ENCODE measurements around the gene ZNF587. TPM values are rescaled to one million over a fixed set of nuclear protein-coding genes. Genes with fewer than 3 reads are reported as not detected.
"Not testable (repeated sequence)": the region's sequence is repeated elsewhere in the genome, so short reads cannot be mapped to it uniquely, and the experiment has no call there.

ZNF587 gene
- total RNA-seq, 1 experiment from 2014 or later, result 12.3 TPM

DNA sequence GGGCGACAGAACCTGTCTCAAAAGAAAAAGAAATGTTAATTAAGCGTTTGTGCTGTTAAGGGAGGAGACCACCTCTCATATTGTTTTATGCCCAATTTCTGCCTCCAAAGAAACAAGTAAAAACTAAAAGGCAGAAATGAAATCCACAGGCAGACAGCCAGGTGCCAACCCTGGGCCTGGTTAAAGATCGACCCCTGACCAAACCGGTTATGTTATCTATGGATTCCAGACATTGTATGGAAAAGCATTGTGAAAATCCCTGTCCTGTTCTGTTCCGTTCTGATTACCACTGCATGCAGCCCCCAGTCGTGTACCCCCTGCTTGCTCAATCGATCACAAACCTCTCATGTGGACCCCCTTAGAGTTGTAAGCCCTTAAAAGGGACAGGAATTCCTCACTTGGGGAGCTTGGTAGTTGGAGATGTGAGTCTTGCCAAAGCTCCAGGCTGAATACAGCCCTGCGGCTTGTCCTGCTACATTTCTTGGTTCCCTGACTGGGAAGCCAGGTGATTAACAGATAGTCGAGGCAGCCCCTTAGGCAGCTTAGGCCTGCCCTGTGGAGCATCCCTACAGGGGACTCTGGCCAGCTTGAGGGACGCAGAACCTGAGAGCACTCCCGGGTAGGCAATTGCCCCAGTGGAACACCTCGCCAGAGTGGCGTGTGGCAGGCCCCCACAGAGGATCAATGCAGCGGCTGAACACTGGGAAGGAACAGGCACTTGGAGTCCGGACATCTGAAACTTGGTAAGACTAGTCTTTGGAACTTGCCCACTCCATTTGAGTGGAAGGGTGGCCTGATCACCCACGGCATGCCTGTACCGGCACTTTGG lies 34.2 kb upstream of the ZNF587 start:
- Histone ChIP-seq H3K9me3 (replicated peaks) (no peaks in the 10 kb centered on the region), H3K27me3 (replicated peaks) (no peaks in the 10 kb centered on the region), H3K4me3 (peak overlapping the region; percentile 60), H3K4me1 (replicated peaks) (peaks cover 5% of the 10 kb centered on the region), H3K27ac (no peak overlapping the region), H3K36me3 (peaks cover 12% of the 10 kb centered on the region)
- no peak for DNase-seq (ENCODE audit: low read depth in 1 of 2, low spot score in 2 of 2)

GRCh38 chr19:57816652-57817051 lies 33.0 kb upstream of the ZNF587 start:
- Histone ChIP-seq H3K9me3 (replicated peaks) (no peaks in the 10 kb centered on the region), H3K4me3 (no peak overlapping the region), H3K4me1 (replicated peaks) (peaks cover 8% of the 10 kb centered on the region), H3K27me3 (replicated peaks) (no peaks in the 10 kb centered on the region), H3K36me3 (peaks cover 16% of the 10 kb centered on the region), H3K27ac (no peak overlapping the region)
- DNase-seq (ENCODE audit: low read depth in 1 of 2, low spot score in 2 of 2), result no peak

GRCh38 chr19:57817976-57818375 lies 31.7 kb upstream of the ZNF587 start:
- H3K27ac ChIP-seq, result no peak overlapping the region
- no peaks in the 10 kb centered on the region for H3K27me3 ChIP-seq (replicated peaks)
- peaks cover 8% of the 10 kb centered on the region for H3K4me1 ChIP-seq (replicated peaks)
- H3K9me3 ChIP-seq (replicated peaks), result no peaks in the 10 kb centered on the region
- H3K4me3 ChIP-seq, result no peak overlapping the region
- no peak for DNase-seq (ENCODE audit: low read depth in 1 of 2, low spot score in 2 of 2)
- H3K36me3 ChIP-seq, result peaks cover 20% of the 10 kb centered on the region

DNA sequence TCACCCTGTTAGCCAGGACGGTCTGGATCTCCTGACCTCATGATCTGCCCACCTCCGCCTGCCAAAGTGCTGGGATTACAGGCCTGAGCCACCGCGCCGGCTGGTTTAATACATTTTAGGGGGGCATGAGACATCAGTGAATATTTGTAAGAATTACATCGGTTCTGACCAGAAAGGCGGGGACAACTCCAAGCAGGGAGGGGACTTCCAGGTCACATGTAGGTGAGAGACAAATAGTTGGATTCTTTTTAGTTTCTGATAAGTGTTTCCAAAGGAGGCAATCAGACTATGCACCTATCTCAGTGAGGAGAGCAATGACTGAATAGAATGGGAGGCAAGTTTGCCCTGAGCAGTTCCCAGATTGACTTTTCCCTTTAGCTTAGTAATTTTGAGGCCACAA lies 31.3 kb upstream of the ZNF587 start:
- no peaks in the 10 kb centered on the region for H3K27me3 ChIP-seq (replicated peaks)
- no peaks in the 10 kb centered on the region for H3K9me3 ChIP-seq (replicated peaks)
- DNase-seq (ENCODE audit: low read depth in 1 of 2, low spot score in 2 of 2), result no peak
- H3K4me3 ChIP-seq, result no peak overlapping the region
- peaks cover 8% of the 10 kb centered on the region for H3K4me1 ChIP-seq (replicated peaks)
- H3K36me3 ChIP-seq, result peaks cover 21% of the 10 kb centered on the region
- H3K27ac ChIP-seq, result no peak overlapping the region

DNA sequence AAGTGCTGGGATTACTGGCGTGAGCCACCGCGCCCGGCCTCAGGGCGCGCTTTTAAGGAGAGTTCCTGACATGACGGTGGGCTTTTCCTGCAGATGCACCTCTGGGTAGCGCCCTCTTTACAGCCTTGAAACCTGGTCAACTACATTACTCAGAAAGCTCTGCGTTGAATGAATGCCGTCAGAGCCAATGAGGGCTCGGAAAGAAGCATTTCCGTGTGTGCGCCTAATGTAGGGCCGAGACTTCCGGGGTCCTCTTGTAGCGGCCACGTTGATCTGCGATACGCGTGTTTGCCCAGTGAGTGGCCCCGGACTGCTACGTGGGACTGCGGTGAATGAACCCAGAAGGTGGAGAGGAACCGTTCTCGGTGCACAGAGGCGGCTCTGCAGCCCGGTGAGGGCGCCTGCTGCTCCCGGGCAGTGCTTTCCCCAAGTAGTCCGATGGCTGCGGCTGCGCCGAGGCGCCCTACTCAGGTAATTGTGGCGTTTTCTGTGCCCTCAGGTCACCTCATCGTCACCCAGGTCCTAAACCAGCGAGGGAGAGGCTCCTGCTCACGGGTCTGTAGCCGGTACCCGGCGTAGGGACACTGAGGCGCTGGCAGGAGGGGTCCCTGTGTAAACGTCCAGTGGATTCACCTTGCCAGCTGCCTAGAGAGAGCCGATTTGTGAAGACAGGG lies 30.0 kb upstream of the ZNF587 start:
- H3K27me3 ChIP-seq (replicated peaks), result no peaks in the 10 kb centered on the region
- peak; percentile 77 to 83 for DNase-seq (ENCODE audit: low read depth in 1 of 2, low spot score in 2 of 2)
- no peaks in the 10 kb centered on the region for H3K9me3 ChIP-seq (replicated peaks)
- H3K27ac ChIP-seq, result peak overlapping the region; percentile 64
- peaks cover 22% of the 10 kb centered on the region for H3K36me3 ChIP-seq
- peaks cover 3% of the 10 kb centered on the region; the same call in 1 of the 2 replicates for H3K4me1 ChIP-seq (replicated peaks)
- peak overlapping the region; percentile 65 for H3K4me3 ChIP-seq

DNA sequence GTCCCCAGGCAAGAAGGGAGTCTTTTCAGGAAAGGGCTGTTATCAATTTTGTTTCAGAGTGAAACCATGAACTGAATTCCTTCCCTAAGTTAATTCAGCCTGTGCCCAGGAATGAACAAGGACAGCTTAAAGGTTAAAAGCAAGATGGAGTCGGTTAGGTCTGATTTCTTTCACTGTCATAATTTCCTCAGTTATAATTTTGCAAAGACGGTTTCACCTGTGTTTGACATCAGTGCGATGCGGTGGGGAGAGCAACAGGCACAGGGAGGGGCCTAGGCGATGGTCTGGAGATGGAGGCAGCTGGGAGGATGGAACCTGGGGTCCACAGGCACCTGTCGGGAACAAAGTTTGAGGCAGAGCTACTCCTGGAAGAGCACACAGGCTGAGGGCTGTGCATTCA lies 29.1 kb upstream of the ZNF587 start:
- H3K36me3 ChIP-seq, result peaks cover 22% of the 10 kb centered on the region
- peak overlapping the region; percentile 65 for H3K4me3 ChIP-seq
- H3K27ac ChIP-seq, result no peak overlapping the region
- peaks cover 3% of the 10 kb centered on the region; the same call in 1 of the 2 replicates for H3K4me1 ChIP-seq (replicated peaks)
- no peaks in the 10 kb centered on the region for H3K9me3 ChIP-seq (replicated peaks)
- DNase-seq (ENCODE audit: low read depth in 1 of 2, low spot score in 2 of 2), result no peak
- no peaks in the 10 kb centered on the region for H3K27me3 ChIP-seq (replicated peaks)

- not testable (repeated sequence) for H3K4me3 ChIP-seq; H3K4me1 ChIP-seq (replicated peaks); H3K27me3 ChIP-seq (replicated peaks); DNase-seq (ENCODE audit: low read depth in 1 of 2, low spot score in 2 of 2); H3K9me3 ChIP-seq (replicated peaks); H3K27ac ChIP-seq
- H3K36me3 ChIP-seq, result peaks cover 22% of the 10 kb centered on the region
Measured at GRCh38 chr19:57821095-57821494, 28.6 kb upstream of the ZNF587 start.

DNA sequence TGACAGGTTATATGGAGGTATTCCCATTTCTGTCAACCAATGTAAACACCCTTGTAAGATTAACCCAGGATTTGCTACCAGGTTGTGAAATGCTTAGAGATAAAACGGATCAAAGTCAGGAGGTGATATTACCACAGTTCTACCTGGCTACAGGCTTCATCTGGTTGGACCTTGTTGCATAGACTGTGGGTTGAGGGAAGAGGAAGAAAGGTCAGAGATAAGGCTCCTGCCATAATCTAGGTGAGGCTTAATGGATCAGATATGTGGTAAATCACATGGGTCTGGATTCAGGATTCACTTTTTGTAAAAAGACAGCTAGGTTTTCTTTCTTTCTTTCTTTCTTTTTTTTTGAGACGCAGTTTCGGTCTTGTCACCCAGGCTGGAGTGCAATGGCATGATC lies 28.2 kb upstream of the ZNF587 start:
- H3K36me3 ChIP-seq, result peaks cover 22% of the 10 kb centered on the region
- not testable (repeated sequence) for H3K27me3 ChIP-seq (replicated peaks)

DNA sequence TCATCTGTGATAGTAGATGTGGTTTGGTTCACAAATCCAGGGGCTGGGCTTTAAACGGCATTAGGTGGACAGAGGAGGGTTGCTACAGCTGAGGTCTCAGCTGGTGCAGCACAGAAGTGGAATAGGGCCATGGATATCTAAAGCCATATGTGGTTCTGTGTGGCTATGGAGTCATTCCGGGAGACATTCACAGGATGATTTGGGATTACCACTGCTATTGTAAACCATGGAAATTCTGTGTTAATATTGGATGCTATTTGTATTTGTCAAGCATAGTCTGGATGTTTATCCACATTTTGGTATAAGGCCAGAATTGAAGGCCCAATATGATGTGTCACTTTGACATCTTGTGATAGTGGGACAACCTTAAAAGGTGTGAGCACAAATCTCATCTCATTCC lies 26.5 kb upstream of the ZNF587 start:
- not testable (repeated sequence) for H3K9me3 ChIP-seq (replicated peaks); H3K27ac ChIP-seq; DNase-seq (ENCODE audit: low read depth in 1 of 2, low spot score in 2 of 2); H3K4me3 ChIP-seq; H3K27me3 ChIP-seq (replicated peaks); H3K4me1 ChIP-seq (replicated peaks)
- H3K36me3 ChIP-seq, result peaks cover 22% of the 10 kb centered on the region

More for the DNA sequence above, 28.2 kb upstream of the ZNF587 start:
- not testable (repeated sequence) for DNase-seq (ENCODE audit: low read depth in 1 of 2, low spot score in 2 of 2); H3K4me1 ChIP-seq (replicated peaks); H3K4me3 ChIP-seq; H3K27ac ChIP-seq; H3K9me3 ChIP-seq (replicated peaks)

DNA sequence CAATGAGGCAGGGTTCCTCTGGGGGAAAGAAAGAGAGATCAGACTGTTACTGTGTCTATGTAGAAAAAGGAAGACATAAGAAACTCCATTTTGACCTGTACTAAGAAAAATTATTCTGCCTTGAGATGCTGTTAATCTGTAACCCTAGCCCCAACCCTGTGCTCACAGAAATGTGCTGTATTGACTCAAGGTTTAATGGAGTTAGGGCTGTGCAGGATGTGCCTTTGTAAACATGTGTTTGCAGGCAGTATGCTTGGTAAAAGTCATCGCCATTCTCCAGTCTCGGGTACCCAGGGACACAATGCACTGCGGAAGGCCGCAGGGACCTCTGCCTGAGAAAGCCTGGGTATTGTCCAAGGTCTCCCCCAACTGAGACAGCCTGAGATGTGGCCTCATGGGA lies 26.1 kb upstream of the ZNF587 start:
- peaks cover 22% of the 10 kb centered on the region for H3K36me3 ChIP-seq

DNA sequence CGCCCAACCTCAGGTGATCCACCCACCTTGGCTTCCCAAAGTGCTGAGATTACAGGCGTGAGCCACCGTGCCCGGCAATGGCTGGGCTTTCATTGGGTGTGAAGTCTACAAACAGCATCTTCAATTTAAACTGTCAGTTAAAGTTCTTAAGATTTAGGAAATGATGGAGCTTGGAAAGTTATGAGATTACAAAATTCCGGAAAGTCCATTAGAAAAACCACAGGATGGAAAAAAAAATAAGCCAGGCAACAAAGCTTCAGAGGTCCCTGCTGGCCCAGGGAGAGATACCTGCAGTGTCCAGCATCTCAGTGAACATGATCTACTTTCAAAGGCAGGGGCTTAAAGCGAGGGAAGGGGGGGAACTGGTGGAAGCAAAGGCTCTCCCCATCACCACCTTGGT lies 24.1 kb upstream of the ZNF587 start:
- Histone ChIP-seq H3K36me3 (peaks cover 21% of the 10 kb centered on the region), H3K27me3 (replicated peaks) (no peaks in the 10 kb centered on the region), H3K4me1 (replicated peaks) (peaks cover 3% of the 10 kb centered on the region; the same call in 1 of the 2 replicates), H3K27ac (no peak overlapping the region), H3K4me3 (no peak overlapping the region), H3K9me3 (replicated peaks) (no peaks in the 10 kb centered on the region)
- DNase-seq (ENCODE audit: low read depth in 1 of 2, low spot score in 2 of 2), result no peak

More for the DNA sequence above, 26.1 kb upstream of the ZNF587 start:
- H3K9me3 ChIP-seq (replicated peaks); DNase-seq (ENCODE audit: low read depth in 1 of 2, low spot score in 2 of 2); H3K4me1 ChIP-seq (replicated peaks); H3K27ac ChIP-seq; H3K4me3 ChIP-seq; H3K27me3 ChIP-seq (replicated peaks): not testable (repeated sequence)

DNA sequence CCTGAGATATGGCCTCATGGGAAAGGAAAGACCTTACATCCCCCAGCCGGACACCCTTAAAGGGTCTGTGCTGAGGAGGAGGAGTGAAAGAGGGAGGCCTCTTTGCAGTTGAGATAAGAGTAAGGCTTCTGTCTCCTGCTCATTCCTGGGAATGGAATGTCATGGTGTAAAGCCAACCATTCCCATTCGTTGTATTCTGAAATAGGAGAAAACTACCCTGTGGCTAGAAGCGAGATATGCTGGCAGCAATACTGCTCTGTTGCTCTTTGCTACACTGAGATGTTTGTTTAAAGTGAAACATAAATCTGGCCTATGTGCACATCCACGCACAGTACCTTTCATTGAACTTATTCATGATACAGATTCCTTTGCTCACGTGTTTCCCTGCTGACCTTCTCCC lies 20.3 kb upstream of the ZNF587 start:
- Histone ChIP-seq H3K4me3 (no peak overlapping the region), H3K9me3 (replicated peaks) (no peaks in the 10 kb centered on the region), H3K27ac (no peak overlapping the region), H3K27me3 (replicated peaks) (no peaks in the 10 kb centered on the region), H3K36me3 (peaks cover 13% of the 10 kb centered on the region), H3K4me1 (replicated peaks) (no peaks in the 10 kb centered on the region)
- no peak for DNase-seq (ENCODE audit: low read depth in 1 of 2, low spot score in 2 of 2)

DNA sequence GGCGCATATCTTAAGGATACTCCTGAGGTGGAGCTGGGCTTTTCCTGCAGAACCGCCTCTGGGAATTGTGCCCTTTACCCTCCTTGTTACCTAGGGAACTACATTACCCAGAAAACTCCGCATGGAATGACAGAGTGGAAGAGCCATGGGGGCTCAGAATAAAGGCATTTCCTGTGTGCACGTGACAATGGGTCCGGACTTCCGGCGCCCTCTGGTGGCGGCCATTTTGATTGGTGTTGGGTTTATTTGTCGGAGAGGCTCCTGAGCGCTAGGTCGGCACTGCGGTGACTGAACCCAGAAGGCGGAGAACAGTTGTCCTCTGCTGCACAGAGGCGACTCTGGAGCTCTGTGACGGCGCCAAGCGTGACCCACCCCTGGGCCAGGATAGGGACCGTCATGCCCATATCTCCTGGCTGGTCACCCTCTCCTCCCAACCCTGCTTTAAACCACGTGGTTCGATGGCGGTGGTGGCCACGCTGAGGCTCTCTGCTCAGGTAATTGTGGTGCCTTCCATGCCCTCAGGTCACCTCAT lies 19.5 kb upstream of the ZNF587 start, which contains the start of gene ZNF587B:
ZNF587B (plus strand) TSS at position 229 of the 532 bp plus-strand sequence; CDS start at position 459, 230 bp downstream.
- peak; percentile 11 to 50 for DNase-seq (ENCODE audit: low read depth in 1 of 2, low spot score in 2 of 2)

GRCh38 chr19:57836991-57837390 lies 12.7 kb upstream of the ZNF587 start:
- H3K36me3 ChIP-seq, result peaks cover 17% of the 10 kb centered on the region
- not testable (repeated sequence) for H3K9me3 ChIP-seq (replicated peaks); DNase-seq (ENCODE audit: low read depth in 1 of 2, low spot score in 2 of 2); H3K27me3 ChIP-seq (replicated peaks); H3K4me1 ChIP-seq (replicated peaks); H3K27ac ChIP-seq; H3K4me3 ChIP-seq

More for the DNA sequence above, 19.5 kb upstream of the ZNF587 start, which contains the start of gene ZNF587B:
- no peak within 1 kb of the TSS for H3K27ac ChIP-seq
- H3K27me3 ChIP-seq (replicated peaks), result no peaks in the 10 kb centered on the region
- no peaks in the 10 kb centered on the region for H3K9me3 ChIP-seq (replicated peaks)
- H3K4me1 ChIP-seq (replicated peaks), result no peaks in the 10 kb centered on the region
- peaks cover 13% of the 10 kb centered on the region for H3K36me3 ChIP-seq
- H3K4me3 ChIP-seq, result no peak within 1 kb of the TSS

Measured in SJSA1 (cell line).